ENCODE results near the gene CCDC154.
"Not testable (repeated sequence)": the region's sequence is repeated elsewhere in the genome, so short reads cannot be mapped to it uniquely, and the experiment has no call there.

Gene CCDC154, protein sequence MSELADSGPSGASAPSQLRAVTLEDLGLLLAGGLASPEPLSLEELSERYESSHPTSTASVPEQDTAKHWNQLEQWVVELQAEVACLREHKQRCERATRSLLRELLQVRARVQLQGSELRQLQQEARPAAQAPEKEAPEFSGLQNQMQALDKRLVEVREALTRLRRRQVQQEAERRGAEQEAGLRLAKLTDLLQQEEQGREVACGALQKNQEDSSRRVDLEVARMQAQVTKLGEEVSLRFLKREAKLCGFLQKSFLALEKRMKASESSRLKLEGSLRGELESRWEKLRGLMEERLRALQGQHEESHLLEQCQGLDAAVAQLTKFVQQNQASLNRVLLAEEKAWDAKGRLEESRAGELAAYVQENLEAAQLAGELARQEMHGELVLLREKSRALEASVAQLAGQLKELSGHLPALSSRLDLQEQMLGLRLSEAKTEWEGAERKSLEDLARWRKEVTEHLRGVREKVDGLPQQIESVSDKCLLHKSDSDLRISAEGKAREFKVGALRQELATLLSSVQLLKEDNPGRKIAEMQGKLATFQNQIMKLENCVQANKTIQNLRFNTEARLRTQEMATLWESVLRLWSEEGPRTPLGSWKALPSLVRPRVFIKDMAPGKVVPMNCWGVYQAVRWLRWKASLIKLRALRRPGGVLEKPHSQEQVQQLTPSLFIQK

DNA sequence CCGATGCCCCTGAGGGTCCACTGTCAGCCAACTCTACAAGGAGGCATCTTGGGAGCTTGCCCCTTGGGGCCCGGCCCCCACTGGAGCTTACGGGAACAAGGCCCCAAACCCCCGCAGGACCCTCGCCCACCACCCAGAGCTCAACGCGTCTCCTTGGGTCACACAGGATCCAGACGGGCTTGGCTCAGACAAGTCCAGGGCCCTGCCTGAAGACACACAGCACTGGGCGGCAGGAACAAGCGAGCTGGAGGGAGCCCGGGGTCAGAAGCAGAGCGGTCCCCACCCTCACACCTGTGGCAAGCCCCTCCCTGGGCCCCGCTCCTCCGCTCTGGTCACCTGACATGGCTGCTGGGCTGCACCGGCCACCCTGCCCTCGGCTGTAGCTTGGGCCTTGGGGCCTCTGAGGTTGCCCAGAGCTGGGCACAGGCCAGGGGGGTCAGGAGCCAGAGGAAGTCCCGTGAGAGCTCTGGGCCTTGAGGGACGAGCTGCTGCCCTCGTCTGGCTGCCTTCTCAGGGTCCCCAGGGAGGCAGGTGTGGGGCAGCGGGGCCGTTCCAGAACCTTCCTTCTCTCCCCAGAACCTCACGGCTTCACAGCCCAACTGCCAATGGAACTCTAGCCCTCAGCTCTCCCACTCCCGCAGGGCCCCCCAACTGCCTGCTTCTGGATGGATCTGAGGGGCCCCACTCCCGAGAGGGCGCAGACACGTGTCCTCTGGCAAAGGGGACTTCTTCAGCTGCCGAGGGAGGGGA is at the start of gene CCDC154:
Gene CCDC154 (minus strand): TSS at position 577 of the 750 bp plus-strand sequence. CDS start 234 bp downstream, at position 343.
- no peak for DNase-seq

DNA sequence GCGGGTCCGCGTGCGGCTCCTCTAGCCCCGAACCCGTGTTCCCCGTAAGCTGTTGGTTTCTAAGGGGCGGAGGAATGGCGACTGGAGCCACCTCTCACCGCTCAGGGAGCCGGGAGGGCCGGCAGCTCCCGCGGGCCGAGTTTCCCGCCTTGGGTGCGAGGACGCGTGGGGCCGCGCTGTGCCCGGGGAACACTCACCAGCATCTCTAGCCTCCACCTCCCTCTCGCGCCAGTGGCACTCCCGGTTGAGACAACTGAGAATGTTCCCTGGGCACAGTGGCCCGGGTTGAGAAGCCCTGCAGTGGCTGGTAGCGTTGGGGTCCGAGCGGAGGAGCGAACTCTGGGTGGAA is 49.4 kb upstream of the CCDC154 start:
- DNase-seq = no peak

GRCh38 chr16:1492923-1493745 is 48.8 kb upstream of the CCDC154 start, which contains the start of gene TELO2:
TSS of gene TELO2 (plus strand) at chr16:1493360. CDS start at chr16:1494282, 922 bp downstream.
- DNase-seq = peak; percentile 83 to 90

DNA sequence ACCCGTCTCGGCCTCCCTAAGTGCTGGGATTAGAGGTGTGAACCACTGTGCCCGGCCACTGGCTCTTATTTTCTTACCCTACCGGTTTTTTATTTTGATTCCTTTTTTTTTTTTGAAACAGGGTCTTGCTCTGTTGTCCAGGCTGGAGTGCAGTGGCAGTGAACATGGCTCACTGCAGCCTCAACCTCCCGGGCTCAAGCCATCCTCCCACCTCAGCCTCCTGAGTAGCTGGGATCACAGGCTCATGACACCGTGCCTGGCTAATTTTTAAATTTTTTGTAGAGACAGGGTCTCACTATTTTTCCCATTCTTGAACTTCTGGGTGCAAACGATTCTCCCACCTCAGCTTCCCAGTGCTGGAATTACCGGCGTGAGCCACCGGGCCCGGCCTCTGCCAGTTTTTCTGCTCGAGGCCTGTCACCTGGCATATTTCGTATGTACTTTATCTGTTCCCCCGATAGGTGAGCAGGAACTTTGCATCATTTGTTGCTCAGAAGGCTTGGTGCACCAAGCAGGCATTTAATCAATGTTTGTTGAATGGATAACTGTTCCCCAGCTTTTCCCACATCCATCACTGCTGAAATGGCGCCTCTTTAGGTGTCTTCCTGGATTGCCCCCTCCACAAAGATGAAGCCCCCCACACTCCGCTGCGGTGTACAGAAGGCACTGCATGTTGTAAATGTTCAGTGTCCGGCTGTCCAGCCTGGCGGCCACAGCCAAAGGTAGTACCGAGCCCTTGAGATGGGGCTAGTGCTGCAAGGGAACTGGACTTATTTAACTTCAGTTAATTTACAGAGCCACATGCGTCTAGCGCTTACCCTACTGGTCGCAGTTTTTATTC is 47.9 kb upstream of the CCDC154 start:
- DNase-seq = no peak

DNA sequence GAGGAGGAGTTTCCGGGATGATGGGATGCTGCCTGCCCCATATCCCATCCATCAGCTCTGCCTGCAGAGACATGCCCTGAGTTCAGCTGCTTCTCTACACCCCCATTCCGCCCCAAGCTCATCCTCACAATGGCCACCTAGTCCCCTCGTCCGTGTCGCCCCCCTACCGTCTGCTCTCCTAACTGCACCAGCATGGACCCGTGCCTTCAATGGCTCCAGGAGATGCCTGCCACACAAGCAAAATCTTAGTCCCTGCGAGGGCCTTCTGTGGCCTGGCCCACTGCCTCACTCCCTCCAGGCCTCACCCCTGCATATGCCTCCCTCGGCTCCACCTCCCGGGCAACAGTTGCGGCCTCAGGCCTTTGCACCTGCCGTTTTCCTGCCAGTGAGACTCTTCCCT is 47.0 kb upstream of the CCDC154 start:
- DNase-seq = no peak

GRCh38 chr16:1489077-1489476 is 44.7 kb upstream of the CCDC154 start:
- no peak for DNase-seq

GRCh38 chr16:1488619-1489018 is 44.3 kb upstream of the CCDC154 start, which contains the start of gene PTX4:
TSS of gene PTX4 (minus strand) at chr16:1488944. CDS start at chr16:1488909, 35 bp downstream.
- no peak for DNase-seq

DNA sequence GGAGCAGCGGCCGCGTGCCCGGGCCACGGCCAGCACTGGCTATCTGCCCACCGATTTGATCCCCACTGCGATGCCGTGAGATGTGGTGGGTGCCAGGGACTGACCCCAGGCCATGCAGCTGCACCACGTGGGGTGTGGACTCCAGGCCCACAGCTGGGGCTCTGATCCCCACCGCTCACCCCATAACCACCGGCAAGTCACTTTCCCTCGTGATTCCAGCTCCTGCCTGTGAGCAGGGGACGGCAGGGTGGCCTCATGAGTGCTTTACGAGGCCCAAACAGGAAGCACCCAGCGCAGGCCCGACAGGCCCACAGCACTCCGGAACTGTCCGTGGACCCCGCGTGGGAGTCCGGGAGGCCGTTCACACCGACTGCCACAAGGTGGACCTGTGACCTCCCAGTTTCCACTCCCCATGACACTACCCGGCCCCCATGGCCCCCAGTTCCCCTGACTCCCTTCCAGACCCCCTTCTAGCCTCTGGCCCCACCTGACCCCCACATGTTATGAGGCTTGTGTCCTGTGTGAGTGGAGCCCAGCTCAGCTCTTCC is 43.8 kb upstream of the CCDC154 start:
- DNase-seq = no peak

DNA sequence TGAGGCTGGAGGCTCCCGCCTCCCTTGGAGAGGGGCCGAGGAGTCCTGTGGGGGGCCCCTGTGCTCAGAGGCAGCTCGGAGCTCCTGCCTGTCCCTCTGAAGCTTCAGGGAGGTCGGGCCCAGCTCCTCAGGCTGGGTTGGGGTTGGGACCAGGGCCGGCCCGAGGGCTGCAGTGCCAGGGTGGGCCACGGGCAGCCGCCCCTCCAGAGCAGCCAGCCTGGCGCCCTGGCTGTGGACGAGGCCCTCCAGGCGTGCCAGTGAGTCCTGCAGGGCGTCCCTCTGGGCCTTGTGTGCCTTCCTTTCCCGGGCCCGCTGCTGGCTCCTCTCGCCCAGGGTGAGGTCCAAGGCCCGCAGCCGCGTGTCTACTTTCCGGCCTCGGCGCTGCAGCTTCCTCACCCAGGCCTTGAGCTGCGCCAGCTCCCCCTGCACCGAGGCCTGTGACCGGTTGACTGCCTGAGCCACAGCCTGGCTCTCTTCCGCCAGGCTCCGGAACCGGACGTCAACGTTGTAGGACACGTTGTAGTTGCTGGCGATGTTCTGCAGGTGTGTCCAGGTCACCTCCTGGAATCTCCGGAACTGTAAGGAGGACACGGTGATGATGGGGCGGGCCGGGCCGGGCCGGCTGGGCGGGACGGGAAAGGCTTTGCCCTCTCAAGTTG is 43.2 kb upstream of the CCDC154 start:
- no peak for DNase-seq

- DNase-seq = no peak
These were observed 42.4 kb upstream of the CCDC154 start for GRCh38 chr16:1486551-1487390.

- DNase-seq = no peak
These were observed 41.6 kb upstream of the CCDC154 start for GRCh38 chr16:1485847-1486496.

DNA sequence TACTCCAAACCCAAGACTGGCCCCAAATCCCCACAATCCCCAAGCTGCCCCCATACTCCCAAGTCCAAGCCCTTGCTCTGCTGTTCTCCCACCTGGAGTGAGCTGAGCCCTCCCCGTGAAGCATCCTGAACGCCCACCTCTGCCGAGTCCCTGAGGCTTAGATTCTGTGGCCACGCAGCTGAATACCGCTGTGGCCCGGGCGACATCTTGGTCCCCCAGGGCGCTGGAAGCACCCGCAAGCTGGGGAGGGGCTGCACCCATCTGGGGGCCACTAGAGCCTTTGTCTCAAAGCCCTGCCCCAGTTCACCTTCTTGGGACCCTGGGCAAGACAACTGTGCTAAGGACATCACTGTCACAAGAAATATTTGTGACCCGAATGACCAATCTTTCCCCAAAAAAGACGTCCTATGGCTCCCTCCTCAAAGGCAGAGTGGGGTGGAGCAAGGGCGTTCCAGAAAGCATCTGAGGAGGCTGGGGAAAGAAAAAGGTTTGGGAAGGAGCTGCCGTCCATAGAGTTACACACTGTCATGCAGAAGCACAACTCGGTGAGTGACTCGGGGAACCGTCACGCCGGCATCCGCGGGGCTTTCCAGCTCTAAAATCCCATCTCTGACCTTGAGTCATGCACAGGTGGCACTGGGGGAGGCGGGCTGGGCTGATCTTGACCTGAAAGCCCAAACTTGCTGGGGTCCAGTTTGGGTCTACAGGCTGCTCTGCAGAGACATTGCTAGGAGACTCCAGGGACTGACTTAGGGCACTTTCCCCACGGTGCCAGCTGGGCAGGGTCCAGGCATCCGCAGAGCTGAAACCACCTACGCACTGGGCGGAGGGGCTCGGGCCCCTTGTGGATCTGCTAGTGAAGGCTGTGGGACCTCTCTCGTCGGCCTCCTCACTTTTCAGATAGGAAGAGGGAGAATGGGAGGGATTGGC is 37.8 kb upstream of the CCDC154 start:
- no peak for DNase-seq

GRCh38 chr16:1478937-1479336 is 34.6 kb upstream of the CCDC154 start:
- DNase-seq = not testable (repeated sequence)

DNA sequence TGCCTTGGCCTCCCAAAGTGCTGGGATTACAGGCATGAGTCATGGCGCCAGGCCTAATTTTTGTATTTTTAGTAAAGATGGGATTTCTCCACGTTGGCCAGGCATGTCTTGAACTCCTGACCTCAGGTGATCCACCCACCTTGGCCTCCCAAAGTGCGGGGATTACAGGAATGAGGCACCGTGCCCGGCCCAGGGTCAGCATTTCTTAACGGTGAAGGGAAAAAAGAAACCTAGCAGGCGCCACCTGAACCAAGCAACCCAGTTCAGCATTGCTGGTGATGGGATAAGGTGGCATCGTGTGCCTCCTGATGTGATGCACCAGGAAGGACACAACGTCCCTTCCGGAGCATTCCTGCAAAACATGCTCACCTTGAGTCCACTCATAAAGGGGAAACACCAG is 32.7 kb upstream of the CCDC154 start:
- no peak for DNase-seq

GRCh38 chr16:1475552-1476114 is 31.3 kb upstream of the CCDC154 start:
- DNase-seq = no peak

DNA sequence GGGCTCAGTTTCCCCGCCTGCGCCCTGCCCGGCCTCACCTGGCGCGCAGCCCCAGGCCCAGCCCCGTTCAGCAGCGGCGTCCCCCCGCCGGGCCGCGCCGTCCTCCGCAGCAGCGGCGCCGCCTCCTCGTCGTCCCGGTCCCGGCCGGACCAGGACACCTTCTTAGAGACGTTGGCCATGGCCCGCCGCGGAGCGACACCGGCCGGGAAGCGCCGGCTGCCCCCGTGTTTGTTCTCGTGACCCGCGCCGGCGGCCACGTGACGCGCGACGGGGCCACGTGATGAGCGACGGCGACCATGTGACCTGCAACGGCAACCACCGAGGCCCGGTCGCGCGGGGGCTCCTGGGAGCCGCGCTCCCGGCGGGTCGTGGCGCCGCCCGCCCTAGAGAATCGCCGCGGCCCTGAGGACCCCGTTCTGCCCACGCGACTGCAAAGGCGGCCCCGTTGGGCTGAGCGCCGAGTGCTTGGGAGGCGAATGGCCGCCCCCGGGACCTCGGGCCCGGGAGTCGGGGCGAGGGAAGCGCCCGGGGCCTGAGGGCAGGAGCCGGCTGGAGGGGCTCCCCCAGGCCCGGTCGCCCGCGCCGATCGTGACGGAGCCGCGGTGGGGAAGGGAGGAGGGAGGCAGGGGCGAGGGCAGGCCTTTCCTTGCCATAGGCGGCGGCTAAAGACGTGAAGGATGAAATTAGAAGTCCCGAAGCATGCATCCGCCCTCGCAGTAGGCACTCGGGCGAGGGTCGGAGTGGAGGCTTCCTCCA is 30.6 kb upstream of the CCDC154 start, which contains the start of gene CLCN7:
Gene CLCN7 (minus strand): TSS at position 233 of the 756 bp plus-strand sequence. CDS start 54 bp downstream, at position 179.
- DNase-seq = peak; percentile 84 to 85

All from CD4-positive, alpha-beta T cell treated with Interleukin-4 for 1 hour (primary cell).